ENCODE results near the gene CUX1.

DNA sequence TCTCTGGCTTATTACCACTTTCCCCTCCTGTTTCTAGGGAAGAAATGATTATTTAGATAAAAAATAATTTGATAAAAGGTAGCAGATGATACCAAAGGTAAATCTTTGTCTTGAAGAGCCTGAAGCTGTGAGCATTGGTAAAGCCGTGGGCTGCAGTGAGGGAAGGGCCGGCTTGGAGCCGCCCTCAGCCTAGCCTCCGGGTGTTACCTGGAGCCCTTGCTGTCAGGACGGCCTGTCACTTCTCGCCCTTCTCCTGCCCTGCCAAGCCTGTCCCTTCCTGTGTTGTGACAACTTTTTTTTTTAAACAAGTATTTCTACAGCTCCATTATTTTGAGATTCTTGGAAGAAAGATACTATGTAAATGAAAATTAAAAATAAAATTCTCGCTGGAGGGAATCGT, 7.0 kb downstream of the CUX1 start:
- TF ChIP-seq EP300 (IDR thresholded peaks at IDR 0.05; ENCODE audit: low read depth) (no peak), POLR2AphosphoS5 (IDR thresholded peaks at IDR 0.05) (no peak)
